ENCODE measurements around the gene PDE9A.

PDE9A gene

DNA sequence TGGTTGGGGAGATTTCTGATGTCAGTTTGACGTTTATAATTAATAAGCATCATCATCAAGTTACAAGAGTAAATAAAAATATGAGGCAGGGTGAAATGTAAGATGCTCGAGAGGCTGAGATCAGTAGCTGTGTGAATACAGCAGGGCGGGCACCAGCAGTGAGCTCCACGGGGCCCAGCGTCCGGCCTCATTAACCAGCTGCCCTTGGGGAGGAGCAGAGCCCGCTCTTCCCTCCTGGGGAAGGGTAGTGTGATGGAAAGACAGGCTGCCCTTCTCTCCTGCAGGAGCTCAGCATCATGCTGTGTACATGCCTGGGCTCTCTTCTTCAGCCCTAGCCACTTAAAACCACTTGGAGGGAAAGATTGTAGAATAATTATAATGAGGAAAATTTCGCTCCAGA lies 23.4 kb downstream of the PDE9A start:
- TF ChIP-seq, protein P1, sequence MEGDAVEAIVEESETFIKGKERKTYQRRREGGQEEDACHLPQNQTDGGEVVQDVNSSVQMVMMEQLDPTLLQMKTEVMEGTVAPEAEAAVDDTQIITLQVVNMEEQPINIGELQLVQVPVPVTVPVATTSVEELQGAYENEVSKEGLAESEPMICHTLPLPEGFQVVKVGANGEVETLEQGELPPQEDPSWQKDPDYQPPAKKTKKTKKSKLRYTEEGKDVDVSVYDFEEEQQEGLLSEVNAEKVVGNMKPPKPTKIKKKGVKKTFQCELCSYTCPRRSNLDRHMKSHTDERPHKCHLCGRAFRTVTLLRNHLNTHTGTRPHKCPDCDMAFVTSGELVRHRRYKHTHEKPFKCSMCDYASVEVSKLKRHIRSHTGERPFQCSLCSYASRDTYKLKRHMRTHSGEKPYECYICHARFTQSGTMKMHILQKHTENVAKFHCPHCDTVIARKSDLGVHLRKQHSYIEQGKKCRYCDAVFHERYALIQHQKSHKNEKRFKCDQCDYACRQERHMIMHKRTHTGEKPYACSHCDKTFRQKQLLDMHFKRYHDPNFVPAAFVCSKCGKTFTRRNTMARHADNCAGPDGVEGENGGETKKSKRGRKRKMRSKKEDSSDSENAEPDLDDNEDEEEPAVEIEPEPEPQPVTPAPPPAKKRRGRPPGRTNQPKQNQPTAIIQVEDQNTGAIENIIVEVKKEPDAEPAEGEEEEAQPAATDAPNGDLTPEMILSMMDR (IDR thresholded peaks at IDR 0.05; ENCODE audit: extremely low read depth, missing control alignments): no peak
- DNase-seq (ENCODE audit: low spot score): no peak

GRCh38 chr21:42677339-42678321 lies 24.2 kb downstream of the PDE9A start:
- DNase-seq (ENCODE audit: low spot score): no peak
- TF ChIP-seq, protein P1 (IDR thresholded peaks at IDR 0.05; ENCODE audit: extremely low read depth, missing control alignments): no peak

GRCh38 chr21:42678618-42679295 lies 25.3 kb downstream of the PDE9A start:
- TF ChIP-seq, protein P1 (IDR thresholded peaks at IDR 0.05; ENCODE audit: extremely low read depth, missing control alignments): no peak
- DNase-seq (ENCODE audit: low spot score): no peak

- DNase-seq (ENCODE audit: low spot score): no peak
- TF ChIP-seq, protein P1 (IDR thresholded peaks at IDR 0.05; ENCODE audit: extremely low read depth, missing control alignments): no peak
Observed at GRCh38 chr21:42679319-42680057, 26.1 kb downstream of the PDE9A start.

GRCh38 chr21:42680058-42680330 lies 26.6 kb downstream of the PDE9A start:
- no peak for DNase-seq (ENCODE audit: low spot score)
- TF ChIP-seq, protein P1 (IDR thresholded peaks at IDR 0.05; ENCODE audit: extremely low read depth, missing control alignments): no peak

DNA sequence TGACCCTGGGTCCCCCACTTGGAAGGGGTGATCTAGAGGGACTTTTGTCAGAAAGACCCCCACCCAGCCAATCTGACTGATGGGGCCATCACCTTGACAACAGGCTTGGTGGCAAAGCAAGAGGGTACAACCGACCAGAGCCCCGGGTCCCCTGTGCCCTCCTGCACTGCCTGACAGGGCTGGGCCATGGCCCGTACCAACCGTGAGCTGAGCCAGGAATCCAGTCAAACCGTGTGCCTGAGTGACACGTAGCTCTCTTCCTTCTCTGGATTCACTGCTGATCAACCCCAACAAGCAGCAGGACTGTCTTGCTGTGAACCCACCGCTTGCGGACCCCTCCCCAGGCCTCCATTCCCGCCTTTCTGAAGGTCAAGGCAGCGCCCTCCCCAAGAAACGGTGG lies 27.0 kb downstream of the PDE9A start:
- TF ChIP-seq, protein P1 (IDR thresholded peaks at IDR 0.05; ENCODE audit: extremely low read depth, missing control alignments): no peak
- no peak for DNase-seq (ENCODE audit: low spot score)
